Fibroblast of skin of scalp (primary cell): ENCODE data around the gene GALNT9.
"Not testable (repeated sequence)": the region's sequence is repeated elsewhere in the genome, so short reads cannot be mapped to it uniquely, and the experiment has no call there.

Experiments
- DNase-seq: peaks from one replicate; pipeline ENCODE4 v3.0.0-alpha.2; 2013

The GALNT9 gene

GRCh38 chr12:132229193-132229760 lies 100.1 kb downstream of the GALNT9 start:
- no peak for DNase-seq

GRCh38 chr12:132228476-132229192 lies 100.8 kb downstream of the GALNT9 start:
- no peak for DNase-seq

GRCh38 chr12:132227782-132228475 lies 101.5 kb downstream of the GALNT9 start:
- DNase-seq = no peak

GRCh38 chr12:132227118-132227517 lies 102.3 kb downstream of the GALNT9 start:
- DNase-seq = no peak

- DNase-seq = no peak
These were observed 102.8 kb downstream of the GALNT9 start for GRCh38 chr12:132226604-132227003.

GRCh38 chr12:132225214-132225613 lies 104.2 kb downstream of the GALNT9 start:
- DNase-seq = no peak

- DNase-seq = no peak
These were observed 104.9 kb downstream of the GALNT9 start for GRCh38 chr12:132224484-132224883.

GRCh38 chr12:132222808-132223173 lies 106.6 kb downstream of the GALNT9 start:
- DNase-seq = no peak

- peak; percentile 45 for DNase-seq
These were observed 107.1 kb downstream of the GALNT9 start for GRCh38 chr12:132222096-132222807.

GRCh38 chr12:132219761-132220160 lies 109.6 kb downstream of the GALNT9 start:
- DNase-seq = not testable (repeated sequence)

GRCh38 chr12:132219323-132219722 lies 110.1 kb downstream of the GALNT9 start:
- DNase-seq = no peak

- no peak for DNase-seq
These were observed 110.5 kb downstream of the GALNT9 start for GRCh38 chr12:132218915-132219314.

- DNase-seq = no peak
These were observed 110.9 kb downstream of the GALNT9 start for GRCh38 chr12:132218527-132218875.

- no peak for DNase-seq
These were observed 111.4 kb downstream of the GALNT9 start for GRCh38 chr12:132217800-132218526.

GRCh38 chr12:132217371-132217770 lies 112.0 kb downstream of the GALNT9 start:
- DNase-seq = no peak

- no peak for DNase-seq
These were observed 112.9 kb downstream of the GALNT9 start for GRCh38 chr12:132216354-132216987.

- DNase-seq = no peak
These were observed 113.9 kb downstream of the GALNT9 start for GRCh38 chr12:132215299-132215989.

- no peak for DNase-seq
These were observed 114.5 kb downstream of the GALNT9 start for GRCh38 chr12:132214891-132215290.

GRCh38 chr12:132214161-132214476 lies 115.3 kb downstream of the GALNT9 start:
- DNase-seq = no peak

- DNase-seq = no peak
These were observed 115.8 kb downstream of the GALNT9 start for GRCh38 chr12:132213359-132214160.

GRCh38 chr12:132211816-132212215 lies 117.6 kb downstream of the GALNT9 start:
- DNase-seq = no peak
